H9 (cell line): ENCODE results near the gene KIF26A. TPM values are rescaled to one million over a fixed set of nuclear protein-coding genes. Genes with fewer than 3 reads are reported as not detected.

Experiments used
- DNase-seq: peaks from one replicate; pipeline ENCODE4 v3.0.0-alpha.2; 2017
- H2AFZ ChIP-seq: one replicate; pipeline ENCODE4 v1.6.1; 2013; ENCODE audit warnings: mild to moderate bottlenecking, low read length, control low read depth, moderate library complexity
- H2AK5ac ChIP-seq: 2 replicates; pipeline ENCODE4 v1.6.1; 2013; ENCODE audit warnings: low read length, control low read depth, mixed read lengths; ENCODE audit not compliant: insufficient read length
- H2BK120ac ChIP-seq: one replicate; pipeline ENCODE4 v1.6.1; 2013; ENCODE audit warnings: low read depth, mild to moderate bottlenecking, low read length, control low read depth, inconsistent platforms; ENCODE audit not compliant: poor library complexity, severe bottlenecking
- H2BK12ac ChIP-seq: 2 replicates; pipeline ENCODE4 v1.6.1; 2013; ENCODE audit warnings: low read length, control low read depth, mixed read lengths, low read depth; ENCODE audit not compliant: insufficient read length
- H2BK15ac ChIP-seq: 2 replicates; pipeline ENCODE4 v1.6.1; 2013; ENCODE audit warnings: low read depth, low read length, control low read depth
- H2BK20ac ChIP-seq: one replicate; pipeline ENCODE4 v1.6.1; 2013; ENCODE audit warnings: low read depth, mild to moderate bottlenecking, low read length, control low read depth, inconsistent platforms; ENCODE audit not compliant: poor library complexity, severe bottlenecking
- H2BK5ac ChIP-seq: 2 replicates; pipeline ENCODE4 v1.6.1; 2013; ENCODE audit warnings: low read length, control low read depth, mixed read lengths; ENCODE audit not compliant: insufficient read length
- H3K14ac ChIP-seq: 2 replicates; pipeline ENCODE4 v1.6.1; 2013; ENCODE audit warnings: low read length, control low read depth; ENCODE audit not compliant: insufficient read depth
- H3K18ac ChIP-seq: 2 replicates; pipeline ENCODE4 v1.6.1; 2013; ENCODE audit warnings: low read depth, mild to moderate bottlenecking, mixed read lengths, low read length, control low read depth; ENCODE audit not compliant: insufficient read length
- H3K23ac ChIP-seq: 2 replicates; pipeline ENCODE4 v1.6.1; 2013; ENCODE audit warnings: low read length, control low read depth, mixed read lengths, low read depth; ENCODE audit not compliant: insufficient read length
- H3K23me2 ChIP-seq: 2 replicates; pipeline ENCODE4 v1.6.1; 2013; ENCODE audit warnings: low read depth, mild to moderate bottlenecking, mixed read lengths, low read length, control low read depth; ENCODE audit not compliant: insufficient read length, poor library complexity, severe bottlenecking
- H3K27ac ChIP-seq: 2 replicates; pipeline ENCODE4 v1.5.1; 2013; ENCODE audit warnings: low read length, control low read depth, mixed read lengths, low read depth; ENCODE audit not compliant: insufficient read length
- H3K27me3 ChIP-seq: 2 replicates; pipeline ENCODE4 v1.6.1; 2013; ENCODE audit warnings: low read length, control low read depth, inconsistent platforms; ENCODE audit not compliant: insufficient read depth
- H3K4ac ChIP-seq: 2 replicates; pipeline ENCODE4 v1.6.1; 2013; ENCODE audit warnings: low read depth, mild to moderate bottlenecking, control low read depth, inconsistent platforms, low read length, moderate library complexity
- H3K4me1 ChIP-seq: 2 replicates; pipeline ENCODE4 v1.6.1; 2013; ENCODE audit warnings: low read length, control low read depth, inconsistent platforms; ENCODE audit not compliant: insufficient read depth
- H3K4me2 ChIP-seq: 2 replicates; pipeline ENCODE4 v1.6.1; 2013; ENCODE audit warnings: low read length, control low read depth, mixed read lengths; ENCODE audit not compliant: insufficient read length, insufficient read depth
- H3K56ac ChIP-seq: 2 replicates; pipeline ENCODE4 v1.6.1; 2013; ENCODE audit warnings: low read depth, mild to moderate bottlenecking, mixed read lengths, low read length, control low read depth; ENCODE audit not compliant: insufficient read length
- H3K79me1 ChIP-seq: 2 replicates; pipeline ENCODE4 v1.6.1; 2013; ENCODE audit warnings: low read depth, mild to moderate bottlenecking, moderate library complexity, low read length, control low read depth, inconsistent platforms; ENCODE audit not compliant: insufficient read depth, poor library complexity, severe bottlenecking
- H3K79me2 ChIP-seq: 2 replicates; pipeline ENCODE4 v1.6.1; 2013; ENCODE audit warnings: low read length, control low read depth, inconsistent platforms; ENCODE audit not compliant: insufficient read depth
- H3K9ac ChIP-seq: 2 replicates; pipeline ENCODE4 v1.6.1; 2013; ENCODE audit warnings: low read length, control low read depth, mixed read lengths; ENCODE audit not compliant: insufficient read length; ENCODE audit errors: extremely low read depth
- H3K9me3 ChIP-seq: one replicate; pipeline ENCODE4 v1.6.1; 2013; ENCODE audit warnings: low read depth, low read length, inconsistent platforms; ENCODE audit not compliant: control insufficient read depth
- H3T11ph ChIP-seq: one replicate; pipeline ENCODE4 v1.6.1; 2013; ENCODE audit warnings: mild to moderate bottlenecking, low read length, control low read depth, inconsistent platforms
- H4K20me1 ChIP-seq: one replicate; pipeline ENCODE4 v1.6.1; 2013; ENCODE audit not compliant: control insufficient read depth, insufficient read length, insufficient read depth
- H4K5ac ChIP-seq: 2 replicates; pipeline ENCODE4 v1.6.1; 2013; ENCODE audit warnings: low read depth, mild to moderate bottlenecking, mixed read lengths, low read length, control low read depth; ENCODE audit not compliant: insufficient read length
- H4K8ac ChIP-seq: replicated peaks from 2 replicates; pipeline ENCODE4 v1.6.1; 2013; ENCODE audit warnings: low read length, control low read depth, mixed read lengths, low read depth; ENCODE audit not compliant: insufficient read length
- H4K91ac ChIP-seq: 2 replicates; pipeline ENCODE4 v1.6.1; 2013; ENCODE audit warnings: low read depth, mild to moderate bottlenecking, moderate library complexity, mixed read lengths, low read length, control low read depth; ENCODE audit not compliant: insufficient read length
- H3K27ac Mint-ChIP-seq, 3 experiments: 2 replicates in 2 of 3; 3 replicates in 1 of 3; pipeline ENCODE4 v1.8.0; 2020 to 2021; ENCODE audit warnings: mixed read lengths in 3 of 3, mild to moderate bottlenecking in 1 of 3, moderate library complexity in 1 of 3
- H3K27me3 Mint-ChIP-seq: 2 replicates; pipeline ENCODE4 v1.8.0; 2021; ENCODE audit warnings: low read depth, mild to moderate bottlenecking, moderate library complexity, mixed read lengths
- H3K36me3 Mint-ChIP-seq, 3 experiments: 2 replicates in 2 of 3; 3 replicates in 1 of 3; pipeline ENCODE4 v1.8.0; 2020 to 2021; ENCODE audit warnings: low read depth in 3 of 3, mixed read lengths in 3 of 3; ENCODE audit not compliant: insufficient read depth in 1 of 3
- H3K4me1 Mint-ChIP-seq, 2 experiments: 2 replicates each; pipeline ENCODE4 v1.8.0; 2020; ENCODE audit warnings: mixed read lengths in 2 of 2
- H3K4me3 Mint-ChIP-seq, 2 experiments: 2 replicates in 1 of 2; 3 replicates in 1 of 2; pipeline ENCODE4 v1.8.0; 2020 to 2021; ENCODE audit warnings: mild to moderate bottlenecking in 2 of 2, mixed read lengths in 2 of 2, moderate library complexity in 1 of 2
- H3K9me3 Mint-ChIP-seq, 2 experiments: 2 replicates in 1 of 2; 3 replicates in 1 of 2; pipeline ENCODE4 v1.8.0; 2020; ENCODE audit warnings: mild to moderate bottlenecking in 2 of 2, mixed read lengths in 2 of 2, moderate library complexity in 1 of 2
- CTCF ChIP-seq: fragments of 200-600 bp; sonication (generic); conservative IDR thresholded peaks from 3 replicates; pipeline ENCODE4 v1.8.0; 2021; ENCODE audit warnings: antibody characterized with exemption, mild to moderate bottlenecking
- WGBS: extraction: QIAGEN DNeasy Blood & Tissue Kit; methylation state at CpG from one replicate; pipeline ENCODE4 v1.1.7; 2013; ENCODE audit warnings: missing lambda C conversion rate, low lambda C conversion rate, mixed read lengths; ENCODE audit not compliant: insufficient read length; ENCODE audit errors: extremely low coverage; 5-methylcytosine and 5-hydroxymethylcytosine counted together
- total RNA-seq: library from RNA; stranded (reverse); gene quantifications from 2 replicates; pipeline ENCODE4 v1.2.1, GENCODE V29; 2021

KIF26A gene
- total RNA-seq, 1 experiment from 2014 or later = 44.2 TPM

- DNase-seq = no peak
- Histone ChIP-seq H2BK120ac (no peak overlapping the region), H3K23me2 (no peaks in the 10 kb centered on the region), H3K18ac (no peak overlapping the region), H3K9ac (no peak overlapping the region), H3K27ac (no peak overlapping the region), H4K91ac (no peak overlapping the region), H3K9me3 (no peaks in the 10 kb centered on the region), H3K23ac (no peak overlapping the region), H4K8ac (no peak overlapping the region), H3K79me1 (no peaks in the 10 kb centered on the region), H2BK20ac (no peak overlapping the region), H4K5ac (no peak overlapping the region), H3K4ac (no peak overlapping the region), H3K4me1 (no peaks in the 10 kb centered on the region), H3K4me2 (no peak overlapping the region), H3T11ph (no peak overlapping the region), H3K56ac (no peak overlapping the region), H4K20me1 (no peaks in the 10 kb centered on the region), H2AFZ (no peak overlapping the region), H3K79me2 (no peaks in the 10 kb centered on the region), H3K27me3 (no peaks in the 10 kb centered on the region), H2BK12ac (no peak overlapping the region), H3K14ac (no peak overlapping the region), H2BK15ac (no peak overlapping the region), H2BK5ac (no peak overlapping the region), H2AK5ac (no peak overlapping the region)
- Mint-ChIP-seq H3K4me1 (peaks cover 6 to 8% of the 10 kb centered on the region in 2 experiments), H3K27me3 (peaks cover 13% of the 10 kb centered on the region), H3K4me3 (no peak overlapping the region), H3K9me3 (no peaks in the 10 kb centered on the region; a peak in 2 of 5 replicates), H3K36me3 (no peaks in the 10 kb centered on the region), H3K27ac (no peak overlapping the region)
- no peak for TF ChIP-seq CTCF
- WGBS = no CpG with 5 or more reads among the region's 20 CpGs
Observed at GRCh38 chr14:104094056-104094708, 44.2 kb upstream of the KIF26A start.
